ENCODE results near the gene UIMC1. TPM values are rescaled to one million over a fixed set of nuclear protein-coding genes. Genes with fewer than 3 reads are reported as not detected.

UIMC1 gene
- total RNA-seq, 5 donors from 2014 or later (not counting 1 experiment from before 2014, with no cell fraction given): 50.0 to 70.3 (median 56.7) TPM

DNA sequence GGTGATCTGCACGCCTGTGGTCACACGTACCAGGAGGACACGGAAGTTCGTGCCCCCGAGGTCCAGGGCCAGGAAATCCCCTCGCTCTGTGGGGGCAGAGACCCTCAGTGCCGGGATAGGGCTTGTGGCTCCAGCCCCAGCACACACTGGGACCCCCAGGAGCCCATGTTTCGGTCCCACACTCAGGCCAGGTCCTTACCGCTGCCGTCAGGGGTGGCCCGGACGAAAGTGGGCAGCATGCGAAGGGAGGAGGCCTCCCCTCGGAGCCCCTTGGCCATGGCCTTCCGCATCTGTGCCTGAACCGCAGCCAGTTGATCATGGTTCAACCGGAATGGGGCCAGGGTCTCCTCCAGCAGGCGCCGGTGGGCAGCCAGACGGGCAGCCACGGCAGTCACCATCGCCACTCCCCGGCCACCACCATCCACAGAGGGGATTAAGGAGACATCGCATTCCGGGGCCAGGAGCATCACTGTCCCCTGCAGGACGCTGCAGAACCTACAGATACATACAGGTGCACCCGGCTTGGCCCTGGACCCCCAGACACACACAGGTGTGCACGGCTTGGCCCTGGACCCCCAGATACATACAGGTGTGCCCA, 119.2 kb downstream of the UIMC1 start:
- ATAC-seq (replicated peaks in 1 of 4) (no peak), DNase-seq (no peak)
- POLR2A ChIA-PET: no interaction called here
- Histone ChIP-seq H3K27ac (ENCODE audit: low read length) (no peak overlapping the region), H3K9me3 (no peaks in the 10 kb centered on the region), H3K27me3 (replicated peaks in 1 of 2; ENCODE audit: control insufficient read depth in 2 of 2, extremely low read depth in 1 of 2, insufficient read depth in 2 of 2, low read length in 1 of 2) (peaks cover 0 to 27% of the 10 kb centered on the region in 2 experiments), H3K4me1 (ENCODE audit: control insufficient read depth in 1 of 2, extremely low read depth in 1 of 2, insufficient read depth in 2 of 2, low read length in 2 of 2) (peaks cover 0 to 2% of the 10 kb centered on the region in 2 experiments), H3K36me3 (ENCODE audit: control insufficient read depth in 2 of 2, extremely low read depth in 1 of 2, insufficient read depth in 1 of 2, low read length in 1 of 2) (no peaks in the 10 kb centered on the region), H3K4me3 (ENCODE audit: control insufficient read depth in 1 of 2, extremely low read depth in 1 of 2, low read length in 1 of 2) (no peak overlapping the region)
- Mint-ChIP-seq H3K4me1 (peaks cover 0 to 6% (median 4%) of the 10 kb centered on the region in 3 donors), H3K27me3 (peaks cover 2 to 9% of the 10 kb centered on the region in 2 donors), H3K4me3 (no peak overlapping the region), H3K27ac (no peak overlapping the region), H3K36me3 (no peaks in the 10 kb centered on the region), H3K9me3 (no peaks in the 10 kb centered on the region)
- WGBS (ENCODE audit: insufficient coverage): 82% methylated on average over 28 of the region's 28 CpGs
- CTCF ChIA-PET: no interaction called here

DNA sequence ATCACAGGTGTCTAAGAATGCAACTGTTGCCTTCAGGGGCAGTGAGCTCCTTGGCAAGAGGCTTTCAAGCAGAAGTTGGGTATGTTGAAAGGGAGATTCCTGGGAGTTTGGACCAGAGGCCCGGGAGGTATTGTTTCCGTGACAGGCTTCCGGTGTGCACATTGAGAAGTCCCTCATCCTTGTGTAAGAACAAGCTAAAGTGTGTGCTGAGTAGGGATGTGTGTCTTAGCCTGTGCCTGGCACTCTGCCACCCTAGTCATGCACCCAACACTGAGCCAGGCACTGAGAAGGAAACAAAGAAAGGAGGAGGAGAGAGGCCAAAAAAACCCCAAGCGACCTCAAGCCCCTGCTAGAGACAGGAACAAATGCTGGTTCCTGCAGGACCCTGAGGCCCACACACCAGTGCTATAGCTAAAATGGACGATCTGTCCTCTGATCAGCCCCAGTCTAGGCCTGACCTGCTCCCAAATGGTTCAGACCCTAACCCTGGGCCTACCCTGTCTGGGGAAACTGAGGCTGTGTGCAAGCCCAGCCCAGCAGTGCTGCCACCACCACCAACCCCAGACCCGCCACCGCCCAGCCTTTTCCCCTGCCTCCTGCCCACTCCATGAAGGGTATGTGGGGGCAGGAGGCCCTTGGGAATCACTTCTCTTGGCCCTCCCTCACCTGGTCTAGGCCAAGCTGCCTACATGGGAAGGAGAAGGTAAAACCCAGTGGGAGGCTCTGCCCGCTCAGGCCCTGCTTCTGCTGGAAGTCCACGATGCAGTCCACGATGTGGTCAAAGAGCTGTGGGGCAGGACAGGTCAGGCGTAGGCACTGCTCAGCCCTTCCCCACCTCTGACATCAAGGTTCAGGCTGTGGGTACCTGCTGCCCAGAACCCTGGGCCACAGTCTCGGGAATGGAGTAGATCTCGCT, 120.0 kb downstream of the UIMC1 start:
- WGBS (ENCODE audit: insufficient coverage): 80% methylated on average over 7 of the region's 13 CpGs
- H3K27me3 ChIP-seq (replicated peaks in 1 of 2; ENCODE audit: control insufficient read depth in 2 of 2, extremely low read depth in 1 of 2, insufficient read depth in 2 of 2, low read length in 1 of 2): peaks cover 0 to 32% of the 10 kb centered on the region in 2 experiments
- no peak overlapping the region for H3K27ac ChIP-seq (ENCODE audit: low read length)
- Mint-ChIP-seq H3K4me3 (no peak overlapping the region), H3K9me3 (no peaks in the 10 kb centered on the region), H3K4me1 (peaks cover 0 to 6% (median 4%) of the 10 kb centered on the region in 3 donors), H3K27me3 (peaks cover 0 to 5% of the 10 kb centered on the region in 2 donors), H3K36me3 (no peaks in the 10 kb centered on the region), H3K27ac (no peak overlapping the region)
- ATAC-seq (replicated peaks in 1 of 4) (no peak), DNase-seq (no peak)
- CTCF ChIA-PET: no interaction called here
- H3K36me3 ChIP-seq (ENCODE audit: control insufficient read depth in 2 of 2, extremely low read depth in 1 of 2, insufficient read depth in 1 of 2, low read length in 1 of 2): no peaks in the 10 kb centered on the region
- peaks cover 0 to 2% of the 10 kb centered on the region in 2 experiments for H3K4me1 ChIP-seq (ENCODE audit: control insufficient read depth in 1 of 2, extremely low read depth in 1 of 2, insufficient read depth in 2 of 2, low read length in 2 of 2)
- POLR2A ChIA-PET: no interaction called here
- H3K9me3 ChIP-seq: no peaks in the 10 kb centered on the region
- H3K4me3 ChIP-seq (ENCODE audit: control insufficient read depth in 1 of 2, extremely low read depth in 1 of 2, low read length in 1 of 2): no peak overlapping the region

- no peak for DNase-seq
- POLR2A ChIA-PET: no interaction called here
- no peaks in the 10 kb centered on the region for H3K9me3 Mint-ChIP-seq
- H3K4me1 ChIP-seq (ENCODE audit: control insufficient read depth in 1 of 2, extremely low read depth in 1 of 2, insufficient read depth in 2 of 2, low read length in 2 of 2): peaks cover 0 to 2% of the 10 kb centered on the region in 2 experiments
- H3K4me3 Mint-ChIP-seq: no peak overlapping the region
- H3K4me3 ChIP-seq (ENCODE audit: control insufficient read depth in 1 of 2, extremely low read depth in 1 of 2, low read length in 1 of 2): no peak overlapping the region
- no peaks in the 10 kb centered on the region for H3K36me3 Mint-ChIP-seq
- no peaks in the 10 kb centered on the region for H3K9me3 ChIP-seq
- CTCF ChIA-PET: no interaction called here
- no peak overlapping the region for H3K27ac Mint-ChIP-seq
- 86% methylated on average over 3 of the region's 4 CpGs for WGBS (ENCODE audit: insufficient coverage)
- peaks cover 0 to 31% of the 10 kb centered on the region in 2 experiments for H3K27me3 ChIP-seq (replicated peaks in 1 of 2; ENCODE audit: control insufficient read depth in 2 of 2, extremely low read depth in 1 of 2, insufficient read depth in 2 of 2, low read length in 1 of 2)
- peaks cover 0 to 5% of the 10 kb centered on the region in 2 donors for H3K27me3 Mint-ChIP-seq
- no peak for ATAC-seq (replicated peaks in 1 of 4)
- H3K27ac ChIP-seq (ENCODE audit: low read length): no peak overlapping the region
- H3K36me3 ChIP-seq (ENCODE audit: control insufficient read depth in 2 of 2, extremely low read depth in 1 of 2, insufficient read depth in 1 of 2, low read length in 1 of 2): no peaks in the 10 kb centered on the region
- peaks cover 0 to 6% (median 4%) of the 10 kb centered on the region in 3 donors for H3K4me1 Mint-ChIP-seq
Observed at GRCh38 chr5:176884571-176884890, 122.0 kb downstream of the UIMC1 start.

DNA sequence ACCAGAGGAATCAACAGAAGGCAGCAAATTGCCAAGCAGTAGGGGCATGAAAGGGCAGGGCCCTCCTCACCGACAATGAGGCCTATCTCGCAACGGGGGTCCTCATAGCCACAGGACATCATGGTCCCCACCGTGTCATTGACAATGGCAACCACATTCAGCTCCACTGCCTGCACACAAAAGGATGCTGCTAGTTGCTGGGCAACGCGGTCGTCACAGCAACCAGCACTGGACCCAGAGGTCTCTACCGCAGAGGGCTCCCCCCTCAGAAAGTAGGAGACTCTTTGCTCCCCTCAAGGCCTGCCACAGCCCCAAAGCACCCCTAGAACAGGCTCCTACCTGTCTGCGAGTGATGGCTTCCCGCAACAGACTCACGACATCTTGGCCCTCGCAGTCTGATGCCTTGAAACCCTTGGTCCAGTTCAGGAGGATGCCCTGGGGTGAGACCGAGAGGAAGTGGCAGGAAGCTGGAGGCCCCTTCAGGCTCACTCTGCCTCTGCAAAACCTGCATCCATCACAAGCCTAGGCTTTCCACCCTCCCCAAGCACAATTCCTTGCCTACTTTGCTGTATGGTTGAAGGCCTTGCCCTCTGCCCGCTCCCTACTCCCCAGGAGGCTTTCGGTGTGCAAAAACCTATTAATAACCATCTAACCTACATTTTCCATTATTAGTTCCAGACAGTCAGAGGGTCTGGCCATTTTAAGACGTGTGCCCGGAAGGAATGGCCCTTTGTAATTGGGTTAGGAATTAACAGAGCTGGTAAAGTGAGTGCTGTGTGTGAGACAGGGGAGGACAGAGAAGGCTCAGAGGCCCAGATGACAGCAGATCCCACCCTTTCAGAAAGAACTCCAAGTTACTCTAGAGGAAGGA, 122.6 kb downstream of the UIMC1 start:
- no peaks in the 10 kb centered on the region for H3K9me3 ChIP-seq
- H3K27ac ChIP-seq (ENCODE audit: low read length): no peak overlapping the region
- Mint-ChIP-seq H3K9me3 (no peaks in the 10 kb centered on the region), H3K4me3 (no peak overlapping the region), H3K4me1 (peaks cover 0 to 6% (median 4%) of the 10 kb centered on the region in 3 donors), H3K27me3 (peaks cover 0 to 5% of the 10 kb centered on the region in 2 donors), H3K27ac (no peak overlapping the region), H3K36me3 (no peaks in the 10 kb centered on the region)
- peaks cover 0 to 2% of the 10 kb centered on the region in 2 experiments for H3K4me1 ChIP-seq (ENCODE audit: control insufficient read depth in 1 of 2, extremely low read depth in 1 of 2, insufficient read depth in 2 of 2, low read length in 2 of 2)
- ChIA-PET CTCF (no interaction called here), POLR2A (no interaction called here)
- H3K4me3 ChIP-seq (ENCODE audit: control insufficient read depth in 1 of 2, extremely low read depth in 1 of 2, low read length in 1 of 2): no peak overlapping the region
- ATAC-seq (replicated peaks in 1 of 4): no peak
- H3K36me3 ChIP-seq (ENCODE audit: control insufficient read depth in 2 of 2, extremely low read depth in 1 of 2, insufficient read depth in 1 of 2, low read length in 1 of 2): no peaks in the 10 kb centered on the region
- H3K27me3 ChIP-seq (replicated peaks in 1 of 2; ENCODE audit: control insufficient read depth in 2 of 2, extremely low read depth in 1 of 2, insufficient read depth in 2 of 2, low read length in 1 of 2): peaks cover 0 to 31% of the 10 kb centered on the region in 2 experiments
- 92% methylated on average over 14 of the region's 17 CpGs for WGBS (ENCODE audit: insufficient coverage)
- DNase-seq: no peak

DNA sequence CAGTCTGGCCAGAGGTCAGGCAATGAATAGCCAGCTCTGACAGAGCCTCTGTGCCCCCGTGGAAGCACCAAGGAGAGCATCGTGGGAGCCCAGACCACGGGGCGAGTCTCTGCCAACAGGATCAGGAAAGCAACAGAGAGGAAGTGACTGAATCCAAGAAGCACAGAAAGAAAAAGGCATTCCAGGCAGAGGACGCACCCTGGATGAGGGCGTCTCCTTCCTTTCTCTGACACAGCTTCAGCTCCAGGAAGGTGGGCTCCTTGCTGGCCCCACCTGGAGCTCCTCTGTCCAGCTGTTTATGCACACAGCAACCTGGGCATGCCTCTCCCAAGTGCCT, 124.0 kb downstream of the UIMC1 start:
- no peaks in the 10 kb centered on the region for H3K9me3 Mint-ChIP-seq
- no peak overlapping the region for H3K4me3 ChIP-seq (ENCODE audit: control insufficient read depth in 1 of 2, extremely low read depth in 1 of 2, low read length in 1 of 2)
- H3K4me3 Mint-ChIP-seq: no peak overlapping the region
- no peaks in the 10 kb centered on the region for H3K36me3 ChIP-seq (ENCODE audit: control insufficient read depth in 2 of 2, extremely low read depth in 1 of 2, insufficient read depth in 1 of 2, low read length in 1 of 2)
- H3K27ac Mint-ChIP-seq: no peak overlapping the region
- no peaks in the 10 kb centered on the region for H3K36me3 Mint-ChIP-seq
- CTCF ChIA-PET: no interaction called here
- no peak for DNase-seq
- H3K27me3 Mint-ChIP-seq: peaks cover 0 to 10% of the 10 kb centered on the region in 2 donors
- peaks cover 0 to 2% of the 10 kb centered on the region in 2 experiments for H3K4me1 ChIP-seq (ENCODE audit: control insufficient read depth in 1 of 2, extremely low read depth in 1 of 2, insufficient read depth in 2 of 2, low read length in 2 of 2)
- ATAC-seq (replicated peaks in 1 of 4): no peak
- H3K27ac ChIP-seq (ENCODE audit: low read length): no peak overlapping the region
- WGBS (ENCODE audit: insufficient coverage): 58% methylated on average over 6 of the region's 6 CpGs
- peaks cover 0 to 41% of the 10 kb centered on the region in 2 experiments for H3K27me3 ChIP-seq (replicated peaks in 1 of 2; ENCODE audit: control insufficient read depth in 2 of 2, extremely low read depth in 1 of 2, insufficient read depth in 2 of 2, low read length in 1 of 2)
- H3K4me1 Mint-ChIP-seq: peaks cover 0 to 6% (median 4%) of the 10 kb centered on the region in 3 donors
- H3K9me3 ChIP-seq: no peaks in the 10 kb centered on the region
- POLR2A ChIA-PET: no interaction called here

DNA sequence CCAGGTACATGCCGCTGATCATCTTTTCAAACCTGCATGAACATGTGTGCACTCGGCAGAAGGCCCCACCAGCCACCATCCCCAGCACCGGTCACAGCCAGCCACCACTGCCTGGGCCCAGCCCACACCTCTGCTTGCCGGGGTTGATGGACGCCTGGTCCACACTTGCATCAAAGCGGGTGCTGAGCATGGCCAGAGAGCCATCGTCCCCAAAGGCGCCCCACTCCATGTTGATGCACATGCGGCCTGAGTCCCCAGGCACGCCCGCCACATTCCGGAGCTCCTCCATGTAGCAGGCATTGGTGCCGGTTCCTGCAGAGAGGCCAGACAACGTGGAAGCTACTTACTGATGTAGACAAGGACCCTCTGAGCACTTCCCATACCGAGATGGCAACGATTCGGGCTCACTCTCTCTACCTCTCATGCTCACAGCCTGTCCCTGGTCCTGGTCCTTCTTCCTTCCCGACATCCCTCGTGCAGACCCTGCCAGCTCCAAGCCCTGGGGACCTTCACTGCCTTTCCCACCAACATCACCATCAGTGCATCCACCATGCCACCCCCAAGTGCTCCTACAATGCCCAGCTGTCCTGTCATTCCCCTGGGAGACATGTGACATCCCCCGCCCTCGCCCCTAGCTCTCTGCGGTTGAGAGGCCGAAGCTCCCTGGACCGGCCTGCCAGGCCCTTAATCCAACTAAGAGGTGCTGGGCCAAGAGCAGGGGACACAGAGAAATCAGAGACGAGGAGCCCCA, 124.6 kb downstream of the UIMC1 start:
- 89% methylated on average over 22 of the region's 25 CpGs for WGBS (ENCODE audit: insufficient coverage)
- CTCF ChIA-PET: no interaction called here

More for the DNA sequence above, 124.6 kb downstream of the UIMC1 start:
- H3K4me3 Mint-ChIP-seq: no peak overlapping the region
- DNase-seq: no peak
- no peak overlapping the region for H3K27ac Mint-ChIP-seq
- no peak for ATAC-seq (replicated peaks in 1 of 4)
- H3K36me3 Mint-ChIP-seq: no peaks in the 10 kb centered on the region
- H3K36me3 ChIP-seq (ENCODE audit: control insufficient read depth in 2 of 2, extremely low read depth in 1 of 2, insufficient read depth in 1 of 2, low read length in 1 of 2): no peaks in the 10 kb centered on the region
- H3K27ac ChIP-seq (ENCODE audit: low read length): no peak overlapping the region
- H3K9me3 Mint-ChIP-seq: no peaks in the 10 kb centered on the region
- H3K27me3 Mint-ChIP-seq: peaks cover 0 to 11% of the 10 kb centered on the region in 2 donors
- H3K9me3 ChIP-seq: no peaks in the 10 kb centered on the region
- peaks cover 0 to 2% of the 10 kb centered on the region in 2 experiments for H3K4me1 ChIP-seq (ENCODE audit: control insufficient read depth in 1 of 2, extremely low read depth in 1 of 2, insufficient read depth in 2 of 2, low read length in 2 of 2)
- peaks cover 0 to 47% of the 10 kb centered on the region in 2 experiments for H3K27me3 ChIP-seq (replicated peaks in 1 of 2; ENCODE audit: control insufficient read depth in 2 of 2, extremely low read depth in 1 of 2, insufficient read depth in 2 of 2, low read length in 1 of 2)
- peaks cover 0 to 6% (median 4%) of the 10 kb centered on the region in 3 donors for H3K4me1 Mint-ChIP-seq
- POLR2A ChIA-PET: no interaction called here
- H3K4me3 ChIP-seq (ENCODE audit: control insufficient read depth in 1 of 2, extremely low read depth in 1 of 2, low read length in 1 of 2): no peak overlapping the region
